Ishikawa (cell line): Measurements from ENCODE around the gene STMN1.

Source experiments
- EP300 ChIP-seq: IDR thresholded peaks from 2 replicates; pipeline ENCODE4 v1.6.1; 2012; ENCODE audit warnings: borderline replicate concordance
- FOXM1 ChIP-seq: IDR thresholded peaks from 2 replicates; pipeline ENCODE4 v1.6.1; 2012; ENCODE audit warnings: low read depth, borderline replicate concordance
- MAX ChIP-seq: IDR thresholded peaks from 2 replicates; pipeline ENCODE4 v1.6.1; 2012
- NFIC ChIP-seq: IDR thresholded peaks from 2 replicates; pipeline ENCODE4 v1.6.1; 2012
- RAD21 ChIP-seq: IDR thresholded peaks from 2 replicates; pipeline ENCODE4 v1.6.1; 2012; ENCODE audit warnings: low read depth
- REST ChIP-seq: IDR thresholded peaks from 2 replicates; pipeline ENCODE4 v1.6.1; 2012; ENCODE audit warnings: low read depth, mild to moderate bottlenecking
- TAF1 ChIP-seq: IDR thresholded peaks from 2 replicates; pipeline ENCODE4 v1.6.1; 2012; ENCODE audit warnings: low read depth, mild to moderate bottlenecking
- TCF12 ChIP-seq: IDR thresholded peaks from 2 replicates; pipeline ENCODE4 v1.6.1; 2012; ENCODE audit warnings: low read depth
- YY1 ChIP-seq: IDR thresholded peaks from 2 replicates; pipeline ENCODE4 v1.6.1; 2012; ENCODE audit warnings: low read depth

- TF ChIP-seq TAF1 = no peak
- TF ChIP-seq YY1 = no peak
- TF ChIP-seq TCF12 = no peak
- no peak for TF ChIP-seq FOXM1
- no peak for TF ChIP-seq RAD21
- TF ChIP-seq MAX = no peak
- no peak for TF ChIP-seq NFIC
- no peak for TF ChIP-seq EP300
- TF ChIP-seq REST = no peak
These were observed 46.7 kb upstream of the STMN1 start for GRCh38 chr1:25952841-25953401.
